Ishikawa (cell line): ENCODE results near the gene MUC12.

Experiments
- EP300 ChIP-seq: IDR thresholded peaks from 2 replicates; pipeline ENCODE4 v1.6.1; 2012; ENCODE audit warnings: borderline replicate concordance
- TAF1 ChIP-seq: IDR thresholded peaks from 2 replicates; pipeline ENCODE4 v1.6.1; 2012; ENCODE audit warnings: low read depth, mild to moderate bottlenecking

GRCh38 chr7:100942045-100942774, 27.2 kb upstream of the MUC12 start:
- TF ChIP-seq EP300 (no peak), TAF1 (no peak)
